Measurements from ENCODE around the gene NT5C1B. TPM values are rescaled to one million over a fixed set of nuclear protein-coding genes. Genes with fewer than 3 reads are reported as not detected.

The NT5C1B gene
- total and polyA plus RNA-seq, 2 experiments from 2014 or later: not detected

DNA sequence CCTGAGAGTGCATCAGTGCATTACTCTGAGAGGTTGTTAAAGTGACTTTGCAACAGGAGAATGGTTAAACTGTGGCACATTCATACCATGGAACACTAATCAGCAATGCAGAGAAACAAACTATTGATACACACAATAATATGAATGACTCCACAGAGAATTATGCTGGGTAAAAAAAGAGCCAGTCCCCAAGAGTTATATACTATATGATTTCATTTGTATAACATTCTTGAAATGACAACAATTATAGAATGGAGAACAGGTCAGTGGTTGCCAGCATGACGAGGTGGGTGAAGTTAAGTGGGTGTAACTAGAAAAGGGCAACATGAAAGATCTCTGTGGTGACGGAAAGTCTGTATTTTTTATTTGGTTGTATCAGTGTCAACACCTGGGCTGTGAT, 3.0 kb upstream of the NT5C1B start:
- Histone ChIP-seq H2AFZ (no peak overlapping the region), H3K27ac (ENCODE audit: low read depth) (no peak overlapping the region), H3K9me2 (ENCODE audit: insufficient read depth) (0 out of 2 replicates have a peak, but pooled peaks cover 12% of the 10 kb centered on the region), H3K79me2 (replicated peaks; ENCODE audit: insufficient read depth) (no peaks in the 10 kb centered on the region), H3K4me3 (no peak overlapping the region), H3F3A (replicated peaks; ENCODE audit: low read depth) (no peaks in the 10 kb centered on the region), H3K36me3 (ENCODE audit: insufficient read depth) (no peaks in the 10 kb centered on the region), H3K4me1 (ENCODE audit: insufficient read depth) (no peaks in the 10 kb centered on the region), H3K27me3 (ENCODE audit: insufficient read depth) (no peaks in the 10 kb centered on the region), H3K4me2 (no peak overlapping the region), H4K20me1 (replicated peaks; ENCODE audit: insufficient read depth) (no peaks in the 10 kb centered on the region)
- TF ChIP-seq, protein P1, sequence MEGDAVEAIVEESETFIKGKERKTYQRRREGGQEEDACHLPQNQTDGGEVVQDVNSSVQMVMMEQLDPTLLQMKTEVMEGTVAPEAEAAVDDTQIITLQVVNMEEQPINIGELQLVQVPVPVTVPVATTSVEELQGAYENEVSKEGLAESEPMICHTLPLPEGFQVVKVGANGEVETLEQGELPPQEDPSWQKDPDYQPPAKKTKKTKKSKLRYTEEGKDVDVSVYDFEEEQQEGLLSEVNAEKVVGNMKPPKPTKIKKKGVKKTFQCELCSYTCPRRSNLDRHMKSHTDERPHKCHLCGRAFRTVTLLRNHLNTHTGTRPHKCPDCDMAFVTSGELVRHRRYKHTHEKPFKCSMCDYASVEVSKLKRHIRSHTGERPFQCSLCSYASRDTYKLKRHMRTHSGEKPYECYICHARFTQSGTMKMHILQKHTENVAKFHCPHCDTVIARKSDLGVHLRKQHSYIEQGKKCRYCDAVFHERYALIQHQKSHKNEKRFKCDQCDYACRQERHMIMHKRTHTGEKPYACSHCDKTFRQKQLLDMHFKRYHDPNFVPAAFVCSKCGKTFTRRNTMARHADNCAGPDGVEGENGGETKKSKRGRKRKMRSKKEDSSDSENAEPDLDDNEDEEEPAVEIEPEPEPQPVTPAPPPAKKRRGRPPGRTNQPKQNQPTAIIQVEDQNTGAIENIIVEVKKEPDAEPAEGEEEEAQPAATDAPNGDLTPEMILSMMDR (conservative IDR thresholded peaks at IDR 0.05; ENCODE audit: low read depth in 2 of 2): no peak
- TF ChIP-seq, protein P2, sequence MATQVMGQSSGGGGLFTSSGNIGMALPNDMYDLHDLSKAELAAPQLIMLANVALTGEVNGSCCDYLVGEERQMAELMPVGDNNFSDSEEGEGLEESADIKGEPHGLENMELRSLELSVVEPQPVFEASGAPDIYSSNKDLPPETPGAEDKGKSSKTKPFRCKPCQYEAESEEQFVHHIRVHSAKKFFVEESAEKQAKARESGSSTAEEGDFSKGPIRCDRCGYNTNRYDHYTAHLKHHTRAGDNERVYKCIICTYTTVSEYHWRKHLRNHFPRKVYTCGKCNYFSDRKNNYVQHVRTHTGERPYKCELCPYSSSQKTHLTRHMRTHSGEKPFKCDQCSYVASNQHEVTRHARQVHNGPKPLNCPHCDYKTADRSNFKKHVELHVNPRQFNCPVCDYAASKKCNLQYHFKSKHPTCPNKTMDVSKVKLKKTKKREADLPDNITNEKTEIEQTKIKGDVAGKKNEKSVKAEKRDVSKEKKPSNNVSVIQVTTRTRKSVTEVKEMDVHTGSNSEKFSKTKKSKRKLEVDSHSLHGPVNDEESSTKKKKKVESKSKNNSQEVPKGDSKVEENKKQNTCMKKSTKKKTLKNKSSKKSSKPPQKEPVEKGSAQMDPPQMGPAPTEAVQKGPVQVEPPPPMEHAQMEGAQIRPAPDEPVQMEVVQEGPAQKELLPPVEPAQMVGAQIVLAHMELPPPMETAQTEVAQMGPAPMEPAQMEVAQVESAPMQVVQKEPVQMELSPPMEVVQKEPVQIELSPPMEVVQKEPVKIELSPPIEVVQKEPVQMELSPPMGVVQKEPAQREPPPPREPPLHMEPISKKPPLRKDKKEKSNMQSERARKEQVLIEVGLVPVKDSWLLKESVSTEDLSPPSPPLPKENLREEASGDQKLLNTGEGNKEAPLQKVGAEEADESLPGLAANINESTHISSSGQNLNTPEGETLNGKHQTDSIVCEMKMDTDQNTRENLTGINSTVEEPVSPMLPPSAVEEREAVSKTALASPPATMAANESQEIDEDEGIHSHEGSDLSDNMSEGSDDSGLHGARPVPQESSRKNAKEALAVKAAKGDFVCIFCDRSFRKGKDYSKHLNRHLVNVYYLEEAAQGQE (IDR thresholded peaks at IDR 0.05; ENCODE audit: unreplicated experiment): no peak
- TF ChIP-seq NANOG (IDR thresholded peaks at IDR 0.05; ENCODE audit: borderline replicate concordance): no peak
- TF ChIP-seq, protein P3, sequence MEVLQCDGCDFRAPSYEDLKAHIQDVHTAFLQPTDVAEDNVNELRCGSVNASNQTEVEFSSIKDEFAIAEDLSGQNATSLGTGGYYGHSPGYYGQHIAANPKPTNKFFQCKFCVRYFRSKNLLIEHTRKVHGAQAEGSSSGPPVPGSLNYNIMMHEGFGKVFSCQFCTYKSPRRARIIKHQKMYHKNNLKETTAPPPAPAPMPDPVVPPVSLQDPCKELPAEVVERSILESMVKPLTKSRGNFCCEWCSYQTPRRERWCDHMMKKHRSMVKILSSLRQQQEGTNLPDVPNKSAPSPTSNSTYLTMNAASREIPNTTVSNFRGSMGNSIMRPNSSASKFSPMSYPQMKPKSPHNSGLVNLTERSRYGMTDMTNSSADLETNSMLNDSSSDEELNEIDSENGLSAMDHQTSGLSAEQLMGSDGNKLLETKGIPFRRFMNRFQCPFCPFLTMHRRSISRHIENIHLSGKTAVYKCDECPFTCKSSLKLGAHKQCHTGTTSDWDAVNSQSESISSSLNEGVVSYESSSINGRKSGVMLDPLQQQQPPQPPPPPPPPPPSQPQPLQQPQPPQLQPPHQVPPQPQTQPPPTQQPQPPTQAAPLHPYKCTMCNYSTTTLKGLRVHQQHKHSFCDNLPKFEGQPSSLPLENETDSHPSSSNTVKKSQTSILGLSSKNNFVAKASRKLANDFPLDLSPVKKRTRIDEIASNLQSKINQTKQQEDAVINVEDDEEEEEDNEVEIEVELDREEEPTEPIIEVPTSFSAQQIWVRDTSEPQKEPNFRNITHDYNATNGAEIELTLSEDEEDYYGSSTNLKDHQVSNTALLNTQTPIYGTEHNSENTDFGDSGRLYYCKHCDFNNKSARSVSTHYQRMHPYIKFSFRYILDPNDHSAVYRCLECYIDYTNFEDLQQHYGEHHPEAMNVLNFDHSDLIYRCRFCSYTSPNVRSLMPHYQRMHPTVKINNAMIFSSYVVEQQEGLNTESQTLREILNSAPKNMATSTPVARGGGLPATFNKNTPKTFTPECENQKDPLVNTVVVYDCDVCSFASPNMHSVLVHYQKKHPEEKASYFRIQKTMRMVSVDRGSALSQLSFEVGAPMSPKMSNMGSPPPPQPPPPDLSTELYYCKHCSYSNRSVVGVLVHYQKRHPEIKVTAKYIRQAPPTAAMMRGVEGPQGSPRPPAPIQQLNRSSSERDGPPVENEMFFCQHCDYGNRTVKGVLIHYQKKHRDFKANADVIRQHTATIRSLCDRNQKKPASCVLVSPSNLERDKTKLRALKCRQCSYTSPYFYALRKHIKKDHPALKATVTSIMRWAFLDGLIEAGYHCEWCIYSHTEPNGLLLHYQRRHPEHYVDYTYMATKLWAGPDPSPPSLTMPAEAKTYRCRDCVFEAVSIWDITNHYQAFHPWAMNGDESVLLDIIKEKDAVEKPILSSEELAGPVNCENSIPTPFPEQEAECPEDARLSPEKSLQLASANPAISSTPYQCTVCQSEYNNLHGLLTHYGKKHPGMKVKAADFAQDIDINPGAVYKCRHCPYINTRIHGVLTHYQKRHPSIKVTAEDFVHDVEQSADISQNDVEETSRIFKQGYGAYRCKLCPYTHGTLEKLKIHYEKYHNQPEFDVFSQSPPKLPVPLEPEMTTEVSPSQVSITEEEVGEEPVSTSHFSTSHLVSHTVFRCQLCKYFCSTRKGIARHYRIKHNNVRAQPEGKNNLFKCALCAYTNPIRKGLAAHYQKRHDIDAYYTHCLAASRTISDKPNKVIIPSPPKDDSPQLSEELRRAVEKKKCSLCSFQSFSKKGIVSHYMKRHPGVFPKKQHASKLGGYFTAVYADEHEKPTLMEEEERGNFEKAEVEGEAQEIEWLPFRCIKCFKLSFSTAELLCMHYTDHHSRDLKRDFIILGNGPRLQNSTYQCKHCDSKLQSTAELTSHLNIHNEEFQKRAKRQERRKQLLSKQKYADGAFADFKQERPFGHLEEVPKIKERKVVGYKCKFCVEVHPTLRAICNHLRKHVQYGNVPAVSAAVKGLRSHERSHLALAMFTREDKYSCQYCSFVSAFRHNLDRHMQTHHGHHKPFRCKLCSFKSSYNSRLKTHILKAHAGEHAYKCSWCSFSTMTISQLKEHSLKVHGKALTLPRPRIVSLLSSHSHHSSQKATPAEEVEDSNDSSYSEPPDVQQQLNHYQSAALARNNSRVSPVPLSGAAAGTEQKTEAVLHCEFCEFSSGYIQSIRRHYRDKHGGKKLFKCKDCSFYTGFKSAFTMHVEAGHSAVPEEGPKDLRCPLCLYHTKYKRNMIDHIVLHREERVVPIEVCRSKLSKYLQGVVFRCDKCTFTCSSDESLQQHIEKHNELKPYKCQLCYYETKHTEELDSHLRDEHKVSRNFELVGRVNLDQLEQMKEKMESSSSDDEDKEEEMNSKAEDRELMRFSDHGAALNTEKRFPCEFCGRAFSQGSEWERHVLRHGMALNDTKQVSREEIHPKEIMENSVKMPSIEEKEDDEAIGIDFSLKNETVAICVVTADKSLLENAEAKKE (CRISPR knock-in tag; IDR thresholded peaks at IDR 0.05): no peak
- TF ChIP-seq EZH2 (IDR thresholded peaks at IDR 0.05; ENCODE audit: low read depth, unreplicated experiment): no peak
- TF ChIP-seq ZNF114 (CRISPR knock-in tag; IDR thresholded peaks at IDR 0.05): no peak
- TF ChIP-seq ZNF331 (CRISPR knock-in tag; IDR thresholded peaks at IDR 0.05; ENCODE audit: low read depth): no peak
- TF ChIP-seq JUNB (IDR thresholded peaks at IDR 0.05; ENCODE audit: unreplicated experiment): no peak
- TF ChIP-seq EZH2phosphoT487 (IDR thresholded peaks at IDR 0.05; ENCODE audit: unreplicated experiment): no peak
- TF ChIP-seq STAT1 (IDR thresholded peaks at IDR 0.05; ENCODE audit: unreplicated experiment): no peak
- TF ChIP-seq, protein P4, sequence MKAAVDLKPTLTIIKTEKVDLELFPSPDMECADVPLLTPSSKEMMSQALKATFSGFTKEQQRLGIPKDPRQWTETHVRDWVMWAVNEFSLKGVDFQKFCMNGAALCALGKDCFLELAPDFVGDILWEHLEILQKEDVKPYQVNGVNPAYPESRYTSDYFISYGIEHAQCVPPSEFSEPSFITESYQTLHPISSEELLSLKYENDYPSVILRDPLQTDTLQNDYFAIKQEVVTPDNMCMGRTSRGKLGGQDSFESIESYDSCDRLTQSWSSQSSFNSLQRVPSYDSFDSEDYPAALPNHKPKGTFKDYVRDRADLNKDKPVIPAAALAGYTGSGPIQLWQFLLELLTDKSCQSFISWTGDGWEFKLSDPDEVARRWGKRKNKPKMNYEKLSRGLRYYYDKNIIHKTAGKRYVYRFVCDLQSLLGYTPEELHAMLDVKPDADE (IDR thresholded peaks at IDR 0.05): no peak
- Mint-ChIP-seq H3K4me1 (no peaks in the 10 kb centered on the region), H3K27me3 (ENCODE audit: insufficient read depth, low read depth, poor library complexity) (no peaks in the 10 kb centered on the region), H3K4me3 (no peak overlapping the region), H3K9me3 (no peaks in the 10 kb centered on the region), H3K36me3 (ENCODE audit: low read depth) (no peaks in the 10 kb centered on the region), H3K27ac (no peak overlapping the region)
- DNase-seq (ENCODE audit: low spot score) (no peak), ATAC-seq (no peak)
